Upper lobe of right lung (tissue), 1 donor: ENCODE measurements around the gene NCAPH2. TPM values are rescaled to one million over a fixed set of nuclear protein-coding genes. Genes with fewer than 3 reads are reported as not detected.

Experiments
- ATAC-seq: fragments of 200-7000 bp; cut with Tn5 transposase; one replicate; pipeline ENCODE4 v1.9.1; 2020; ENCODE audit warnings: mild to moderate bottlenecking, moderate library complexity
- DNase-seq: peaks from one replicate; pipeline ENCODE4 v3.0.0-alpha.2; 2020
- H3K27ac ChIP-seq: fragments of 200-600 bp; one replicate; pipeline ENCODE4 v1.8.0; 2022
- H3K27me3 ChIP-seq: fragments of 200-600 bp; one replicate; pipeline ENCODE4 v1.8.0; 2022; ENCODE audit warnings: mild to moderate bottlenecking
- H3K36me3 ChIP-seq: fragments of 200-600 bp; one replicate; pipeline ENCODE4 v1.8.0; 2022
- H3K4me1 ChIP-seq: fragments of 200-600 bp; one replicate; pipeline ENCODE4 v1.8.0; 2022
- H3K4me3 ChIP-seq: fragments of 200-600 bp; one replicate; pipeline ENCODE4 v1.8.0; 2022; ENCODE audit warnings: mild to moderate bottlenecking
- H3K9me3 ChIP-seq: fragments of 200-600 bp; one replicate; pipeline ENCODE4 v1.8.0; 2022
- intact Hi-C: fragments of 100-400 bp; cut with DNase I; formaldehyde crosslinking; loops from one replicate; pipeline ENCODE4 v1.11.0; 2022
- total RNA-seq: library from RNA; stranded (reverse); fragmentation: NEBNext Ultra II Directional; extraction: Animal tissue kit (Norgen Biotek cat#: 25700); gene quantifications from one replicate; pipeline ENCODE4 v1.2.1, GENCODE V29; 2021
- TF ChIP-seq, protein P1 (sequence below): fragments of 200-600 bp; IDR thresholded peaks from one replicate; pipeline ENCODE4 v1.8.0; 2022; ENCODE audit warnings: antibody characterized with exemption
- donor health status: DM: no; HTN: yes; CAD: no; lungs with severe emphysema.

NCAPH2 gene
- total RNA-seq, 1 donor from 2014 or later: 51.8 TPM

DNA sequence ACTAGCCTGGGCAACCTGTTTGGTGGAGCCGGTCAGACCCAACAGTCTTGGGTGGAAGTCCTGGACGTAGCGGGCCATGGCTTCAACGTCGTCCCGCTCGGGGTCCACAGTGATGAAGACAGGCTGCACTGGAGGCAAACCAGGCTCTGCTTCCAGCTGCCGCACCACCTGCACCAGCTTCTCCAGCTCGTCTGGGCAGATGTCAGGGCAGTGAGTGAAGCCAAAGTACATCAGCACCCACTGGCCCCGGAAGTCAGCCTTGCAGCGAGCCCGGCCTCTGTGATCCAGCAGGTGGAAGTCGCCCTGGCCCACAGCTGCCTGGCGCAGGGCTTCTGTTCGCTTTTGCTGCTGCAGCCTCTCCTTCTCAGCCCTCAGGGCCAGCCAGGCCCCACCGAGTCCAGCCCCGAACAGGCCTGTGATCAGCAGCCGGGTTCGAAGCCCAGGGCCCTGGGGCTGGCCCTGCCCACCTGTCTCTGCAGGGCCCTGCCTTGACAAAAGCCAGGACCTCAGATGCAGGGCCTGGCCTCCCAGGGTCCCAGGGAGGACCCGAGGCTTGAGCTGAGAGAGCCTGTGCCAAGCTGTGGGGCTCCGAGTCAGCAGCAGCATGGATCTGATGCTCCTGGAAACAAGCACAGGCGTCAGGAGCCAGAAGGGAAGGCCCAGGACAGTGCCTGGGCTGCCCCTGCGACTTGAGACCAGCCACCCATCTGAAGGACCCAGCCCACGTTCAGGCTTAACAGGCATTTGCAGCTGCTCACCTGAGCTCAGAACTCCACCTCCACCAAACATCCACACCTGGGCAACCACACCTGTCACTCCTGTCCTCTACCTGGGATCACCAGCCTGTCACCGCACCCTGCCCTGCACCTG, 16.0 kb downstream of the NCAPH2 start:
- DNase-seq (no peak), ATAC-seq (no peak)
- Histone ChIP-seq H3K4me1 (peaks cover 30% of the 10 kb centered on the region), H3K27me3 (no peaks in the 10 kb centered on the region), H3K36me3 (peaks cover 27% of the 10 kb centered on the region), H3K27ac (no peak overlapping the region), H3K9me3 (no peaks in the 10 kb centered on the region), H3K4me3 (peak overlapping the region; percentile 90)
- TF ChIP-seq, protein P1, sequence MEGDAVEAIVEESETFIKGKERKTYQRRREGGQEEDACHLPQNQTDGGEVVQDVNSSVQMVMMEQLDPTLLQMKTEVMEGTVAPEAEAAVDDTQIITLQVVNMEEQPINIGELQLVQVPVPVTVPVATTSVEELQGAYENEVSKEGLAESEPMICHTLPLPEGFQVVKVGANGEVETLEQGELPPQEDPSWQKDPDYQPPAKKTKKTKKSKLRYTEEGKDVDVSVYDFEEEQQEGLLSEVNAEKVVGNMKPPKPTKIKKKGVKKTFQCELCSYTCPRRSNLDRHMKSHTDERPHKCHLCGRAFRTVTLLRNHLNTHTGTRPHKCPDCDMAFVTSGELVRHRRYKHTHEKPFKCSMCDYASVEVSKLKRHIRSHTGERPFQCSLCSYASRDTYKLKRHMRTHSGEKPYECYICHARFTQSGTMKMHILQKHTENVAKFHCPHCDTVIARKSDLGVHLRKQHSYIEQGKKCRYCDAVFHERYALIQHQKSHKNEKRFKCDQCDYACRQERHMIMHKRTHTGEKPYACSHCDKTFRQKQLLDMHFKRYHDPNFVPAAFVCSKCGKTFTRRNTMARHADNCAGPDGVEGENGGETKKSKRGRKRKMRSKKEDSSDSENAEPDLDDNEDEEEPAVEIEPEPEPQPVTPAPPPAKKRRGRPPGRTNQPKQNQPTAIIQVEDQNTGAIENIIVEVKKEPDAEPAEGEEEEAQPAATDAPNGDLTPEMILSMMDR: no peak
- intact Hi-C loops: no loop called here

- no peaks in the 10 kb centered on the region for H3K27me3 ChIP-seq
- H3K4me3 ChIP-seq: peak overlapping the region; percentile 90
- H3K27ac ChIP-seq: peak overlapping the region; percentile 93
- TF ChIP-seq, protein P1: no peak
- H3K36me3 ChIP-seq: peaks cover 21% of the 10 kb centered on the region
- no peaks in the 10 kb centered on the region for H3K9me3 ChIP-seq
- intact Hi-C loops: no loop called here
- H3K4me1 ChIP-seq: peaks cover 34% of the 10 kb centered on the region
- no peak for ATAC-seq
- no peak for DNase-seq
Measured at GRCh38 chr22:50524676-50525103, 16.7 kb downstream of the NCAPH2 start.

- Histone ChIP-seq H3K36me3 (peaks cover 20% of the 10 kb centered on the region), H3K4me3 (peak within 1 kb of the TSS; percentile 90), H3K27ac (peak within 1 kb of the TSS; percentile 93), H3K27me3 (no peaks in the 10 kb centered on the region), H3K9me3 (no peaks in the 10 kb centered on the region), H3K4me1 (peaks cover 34% of the 10 kb centered on the region)
- intact Hi-C loops: no loop called here
- ATAC-seq (peak; percentile 62), DNase-seq (peak; percentile 99)
- TF ChIP-seq, protein P1: peak; percentile 41
Measured at GRCh38 chr22:50525104-50525857, 17.3 kb downstream of the NCAPH2 start, which contains the start of gene SCO2. Gene SCO2 (minus strand): TSS chr22:50525598. CDS start chr22:50524411, 1,187 bp downstream.

DNA sequence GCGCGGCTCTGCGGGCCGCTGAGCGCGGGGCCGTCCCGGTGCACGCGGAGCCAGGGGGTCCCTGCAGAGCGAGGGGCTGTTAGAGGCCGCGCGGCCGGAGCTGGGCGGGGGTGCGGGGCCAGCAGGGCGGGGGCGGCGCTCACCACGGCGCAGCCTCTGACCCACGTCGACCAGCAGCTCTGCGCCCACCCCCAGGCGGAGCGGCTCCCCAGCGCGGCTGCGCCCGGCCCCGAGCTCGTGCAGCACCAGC, 17.8 kb downstream of the NCAPH2 start:
- intact Hi-C loops: no loop called here
- no peaks in the 10 kb centered on the region for H3K9me3 ChIP-seq
- peak overlapping the region; percentile 93 for H3K27ac ChIP-seq
- no peaks in the 10 kb centered on the region for H3K27me3 ChIP-seq
- peak overlapping the region; percentile 90 for H3K4me3 ChIP-seq
- H3K4me1 ChIP-seq: peaks cover 34% of the 10 kb centered on the region
- ATAC-seq (no peak), DNase-seq (no peak)
- TF ChIP-seq, protein P1: no peak
- peaks cover 20% of the 10 kb centered on the region for H3K36me3 ChIP-seq

DNA sequence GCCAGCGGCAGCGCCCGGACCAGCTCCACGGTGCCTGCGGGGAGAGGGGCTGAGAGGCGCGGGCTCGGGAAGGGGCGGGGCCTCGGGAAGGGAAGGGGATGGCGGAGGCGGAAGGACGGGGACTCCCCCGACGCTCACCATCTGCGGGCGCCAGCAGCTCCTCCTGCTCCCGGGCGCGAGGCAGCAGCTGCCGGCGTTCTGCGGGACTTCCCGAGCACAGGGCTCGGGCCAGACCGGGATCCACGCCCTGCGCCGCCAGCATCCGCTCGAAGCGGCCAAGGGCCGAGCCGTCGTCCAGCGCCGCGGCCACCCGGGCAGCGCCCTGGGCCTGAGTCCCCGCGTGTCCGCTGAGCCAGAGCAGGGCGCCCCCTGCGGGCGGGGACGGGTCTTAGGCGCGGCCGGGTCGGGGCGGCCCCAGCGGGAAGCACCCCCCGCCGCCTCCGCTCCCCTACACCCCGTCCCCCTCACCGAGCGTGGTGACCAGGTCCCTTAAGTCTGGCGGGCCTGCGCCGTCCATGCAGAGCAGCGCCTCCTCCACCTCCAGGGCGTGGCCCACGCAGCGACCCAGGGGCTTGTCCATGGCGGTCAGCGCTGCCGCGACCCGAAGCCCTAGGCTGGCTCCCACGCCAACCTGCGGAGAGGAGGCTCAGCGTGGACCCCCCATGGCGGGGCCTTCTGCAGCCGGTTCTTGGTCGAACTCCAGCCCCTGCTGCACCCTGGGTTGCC, 18.2 kb downstream of the NCAPH2 start:
- TF ChIP-seq, protein P1: peak; percentile 73
- Histone ChIP-seq H3K9me3 (no peaks in the 10 kb centered on the region), H3K27ac (peak overlapping the region; percentile 93), H3K4me3 (peak overlapping the region; percentile 90), H3K4me1 (peaks cover 34% of the 10 kb centered on the region), H3K27me3 (no peaks in the 10 kb centered on the region), H3K36me3 (peaks cover 20% of the 10 kb centered on the region)
- peak; percentile 49 for ATAC-seq
- peak; percentile 95 for DNase-seq
- intact Hi-C loops: no loop called here
